Gastroesophageal sphincter (tissue), 3 donors: ENCODE results near the gene CTNNBL1.

ENCODE experiments used
- CTCF ChIP-seq, 4 experiments: fragments of 200-600 bp in 2 of 4; fragments of 450-650 bp in 2 of 4; sonication (generic) in 1 of 4; IDR thresholded peaks; one replicate each; pipeline ENCODE4 v1.5.1; 2017 to 2019; ENCODE audit warnings: antibody characterized with exemption in 4 of 4, mild to moderate bottlenecking in 2 of 4, moderate library complexity in 2 of 4
- POLR2A ChIP-seq, 2 donors: fragments of 450-650 bp; IDR thresholded peaks; one replicate each; pipeline ENCODE4 v1.6.1; 2017; ENCODE audit warnings: antibody characterized with exemption in 2 of 2, mild to moderate bottlenecking in 2 of 2, moderate library complexity in 1 of 2
- POLR2AphosphoS5 ChIP-seq: sonication (generic); formaldehyde crosslinking; IDR thresholded peaks from one replicate; pipeline ENCODE4 v1.6.1; 2017; ENCODE audit warnings: antibody characterized with exemption

- TF ChIP-seq CTCF (IDR thresholded peaks at IDR 0.05): no peak
- TF ChIP-seq POLR2AphosphoS5: no peak
- TF ChIP-seq POLR2A (IDR thresholded peaks at IDR 0.05): no peak
These were observed 51.7 kb downstream of the CTNNBL1 start for GRCh38 chr20:37745553-37745952.
